ENCODE measurements around the gene P4HA2. TPM values are rescaled to one million over a fixed set of nuclear protein-coding genes. Genes with fewer than 3 reads are reported as not detected.

Gene P4HA2
- polyA plus RNA-seq, 1 donor from 2014 or later = 0.26 TPM

DNA sequence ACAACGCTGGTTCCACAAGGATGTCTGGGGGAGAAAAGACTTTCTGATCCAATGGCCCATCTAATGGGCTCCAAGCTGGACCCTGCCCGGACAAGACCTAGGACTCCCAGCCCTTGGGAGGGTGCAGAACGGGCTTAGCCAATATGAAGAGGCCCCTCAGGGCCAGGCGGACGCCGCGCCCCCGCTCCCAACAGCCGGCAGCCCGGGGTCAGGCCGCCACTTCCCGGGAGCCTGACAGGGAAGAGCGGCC lies 493 bp downstream of the P4HA2 start:
- Mint-ChIP-seq H3K9me3 (no peaks in the 10 kb centered on the region), H3K36me3 (no peaks in the 10 kb centered on the region), H3K4me3 (peak overlapping the region; percentile 18 to 85 (median 68)), H3K27ac (no peak overlapping the region), H3K27me3 (peaks cover 5% of the 10 kb centered on the region), H3K4me1 (peaks cover 15 to 27% (median 24%) of the 10 kb centered on the region in 3 donors)

GRCh38 chr5:132226516-132227234 lies 978 bp downstream of the P4HA2 start:
- Mint-ChIP-seq H3K27ac (no peak overlapping the region), H3K9me3 (no peaks in the 10 kb centered on the region), H3K27me3 (peaks cover 5% of the 10 kb centered on the region), H3K36me3 (no peaks in the 10 kb centered on the region), H3K4me1 (peaks cover 15 to 27% (median 24%) of the 10 kb centered on the region in 3 donors), H3K4me3 (peak overlapping the region; percentile 58 to 85 (median 68))

GRCh38 chr5:132225165-132226032 lies 2.3 kb downstream of the P4HA2 start:
- Mint-ChIP-seq H3K36me3 (no peaks in the 10 kb centered on the region), H3K4me1 (peaks cover 15 to 23% (median 18%) of the 10 kb centered on the region in 3 donors), H3K9me3 (no peaks in the 10 kb centered on the region), H3K27me3 (peaks cover 5% of the 10 kb centered on the region), H3K27ac (no peak overlapping the region), H3K4me3 (peak overlapping the region in 3 of 4 donors; percentile 10 to 58 (median 46))

GRCh38 chr5:132224716-132225115 lies 2.9 kb downstream of the P4HA2 start:
- Mint-ChIP-seq H3K4me1 (peaks cover 13 to 18% (median 14%) of the 10 kb centered on the region in 3 donors), H3K4me3 (peak overlapping the region in 1 of 4 donors; percentile 5), H3K9me3 (no peaks in the 10 kb centered on the region), H3K27ac (no peak overlapping the region), H3K27me3 (peaks cover 5% of the 10 kb centered on the region), H3K36me3 (no peaks in the 10 kb centered on the region)

- Mint-ChIP-seq H3K27me3 (peaks cover 5% of the 10 kb centered on the region), H3K4me1 (peaks cover 10 to 13% (median 12%) of the 10 kb centered on the region in 3 donors), H3K9me3 (no peaks in the 10 kb centered on the region), H3K4me3 (no peak overlapping the region), H3K27ac (no peak overlapping the region), H3K36me3 (no peaks in the 10 kb centered on the region)
Measured at GRCh38 chr5:132223861-132224260, 3.8 kb downstream of the P4HA2 start.

GRCh38 chr5:132222649-132223038 lies 5.0 kb downstream of the P4HA2 start:
- peaks cover 10 to 12% (median 11%) of the 10 kb centered on the region in 3 donors for H3K4me1 Mint-ChIP-seq
- H3K4me3 Mint-ChIP-seq = no peak overlapping the region

GRCh38 chr5:132221781-132222648 lies 5.6 kb downstream of the P4HA2 start:
- Mint-ChIP-seq H3K4me1 (peaks cover 10 to 12% (median 11%) of the 10 kb centered on the region in 3 donors), H3K9me3 (no peaks in the 10 kb centered on the region), H3K27me3 (peaks cover 5% of the 10 kb centered on the region), H3K4me3 (no peak overlapping the region), H3K27ac (no peak overlapping the region), H3K36me3 (no peaks in the 10 kb centered on the region)

More at GRCh38 chr5:132222649-132223038, 5.0 kb downstream of the P4HA2 start:
- H3K27me3 Mint-ChIP-seq = peaks cover 5% of the 10 kb centered on the region
- H3K36me3 Mint-ChIP-seq = no peaks in the 10 kb centered on the region
- H3K27ac Mint-ChIP-seq = no peak overlapping the region
- H3K9me3 Mint-ChIP-seq = no peaks in the 10 kb centered on the region

GRCh38 chr5:132220491-132220890 lies 7.2 kb downstream of the P4HA2 start:
- Mint-ChIP-seq H3K36me3 (no peaks in the 10 kb centered on the region), H3K9me3 (no peaks in the 10 kb centered on the region), H3K27ac (no peak overlapping the region), H3K4me1 (peaks cover 10 to 12% (median 10%) of the 10 kb centered on the region in 3 donors), H3K27me3 (peaks cover 2% of the 10 kb centered on the region), H3K4me3 (no peak overlapping the region)

- H3K9me3 Mint-ChIP-seq = no peaks in the 10 kb centered on the region
- H3K4me1 Mint-ChIP-seq = peaks cover 10 to 12% (median 10%) of the 10 kb centered on the region in 3 donors
- H3K4me3 Mint-ChIP-seq = no peak overlapping the region
- no peaks in the 10 kb centered on the region for H3K36me3 Mint-ChIP-seq
- no peak overlapping the region for H3K27ac Mint-ChIP-seq
- no peaks in the 10 kb centered on the region for H3K27me3 Mint-ChIP-seq
Measured at GRCh38 chr5:132219981-132220380, 7.7 kb downstream of the P4HA2 start.

GRCh38 chr5:132219289-132219970 lies 8.2 kb downstream of the P4HA2 start:
- H3K27ac Mint-ChIP-seq = no peak overlapping the region
- H3K36me3 Mint-ChIP-seq = no peaks in the 10 kb centered on the region
- no peak overlapping the region for H3K4me3 Mint-ChIP-seq
- H3K27me3 Mint-ChIP-seq = no peaks in the 10 kb centered on the region
- no peaks in the 10 kb centered on the region for H3K9me3 Mint-ChIP-seq
- peaks cover 10 to 12% (median 10%) of the 10 kb centered on the region in 3 donors for H3K4me1 Mint-ChIP-seq

- Mint-ChIP-seq H3K27ac (no peak overlapping the region), H3K4me1 (peaks cover 5 to 10% (median 7%) of the 10 kb centered on the region in 3 donors), H3K27me3 (no peaks in the 10 kb centered on the region), H3K4me3 (no peak overlapping the region), H3K36me3 (no peaks in the 10 kb centered on the region), H3K9me3 (no peaks in the 10 kb centered on the region)
Measured at GRCh38 chr5:132218321-132218720, 9.3 kb downstream of the P4HA2 start.

DNA sequence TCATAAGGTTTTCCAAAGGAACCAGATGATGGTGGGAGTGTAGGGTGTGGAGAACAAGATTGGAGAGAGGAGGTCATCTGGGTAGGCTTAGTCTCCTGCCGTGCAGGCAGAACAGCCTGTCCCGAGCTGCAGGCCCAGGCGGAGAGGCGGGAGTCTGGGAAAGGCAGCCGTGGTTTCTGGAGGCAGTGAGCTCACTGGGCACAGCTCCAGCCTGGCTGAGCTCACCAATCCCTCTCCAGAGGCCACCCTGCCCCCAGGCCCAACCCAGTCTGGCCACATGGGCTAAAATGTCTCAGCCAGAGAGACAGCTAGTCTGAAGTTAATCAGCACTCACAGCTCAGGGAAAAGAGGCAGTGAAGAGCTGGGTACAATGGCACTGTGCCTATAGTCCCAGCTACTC lies 12.3 kb downstream of the P4HA2 start:
- H3K27ac Mint-ChIP-seq = no peak overlapping the region
- no peaks in the 10 kb centered on the region for H3K27me3 Mint-ChIP-seq
- no peaks in the 10 kb centered on the region for H3K4me1 Mint-ChIP-seq

GRCh38 chr5:132214491-132214890 lies 13.2 kb downstream of the P4HA2 start:
- Mint-ChIP-seq H3K27ac (no peak overlapping the region), H3K36me3 (no peaks in the 10 kb centered on the region), H3K9me3 (no peaks in the 10 kb centered on the region), H3K4me3 (no peak overlapping the region), H3K4me1 (no peaks in the 10 kb centered on the region), H3K27me3 (no peaks in the 10 kb centered on the region)

More for the DNA sequence above, 12.3 kb downstream of the P4HA2 start:
- H3K36me3 Mint-ChIP-seq = no peaks in the 10 kb centered on the region
- no peaks in the 10 kb centered on the region for H3K9me3 Mint-ChIP-seq
- H3K4me3 Mint-ChIP-seq = no peak overlapping the region

DNA sequence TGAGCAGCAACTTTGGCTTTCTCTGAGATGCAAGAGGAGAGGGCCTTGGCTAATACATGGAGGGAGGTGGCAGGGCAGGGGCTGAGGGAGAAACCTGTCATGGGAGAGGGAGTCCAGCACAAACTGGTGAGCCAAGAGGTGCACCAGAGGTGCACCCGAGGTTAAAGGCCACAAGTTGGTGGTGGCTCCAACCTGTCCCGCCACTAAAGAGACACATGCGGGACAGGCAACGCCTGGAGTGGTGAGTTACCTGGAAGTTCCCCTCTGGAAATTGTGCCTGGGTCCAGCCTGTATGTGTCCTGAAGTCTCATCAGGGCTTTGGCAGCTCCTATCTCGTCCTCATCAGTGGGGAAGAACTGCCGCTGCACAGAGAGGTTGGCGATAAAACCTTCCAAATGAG lies 14.0 kb downstream of the P4HA2 start:
- Mint-ChIP-seq H3K9me3 (no peaks in the 10 kb centered on the region), H3K36me3 (no peaks in the 10 kb centered on the region), H3K27ac (no peak overlapping the region), H3K4me3 (no peak overlapping the region), H3K27me3 (no peaks in the 10 kb centered on the region), H3K4me1 (no peaks in the 10 kb centered on the region)

Data from IgD-negative memory B cell (primary cell).